SK-N-SH treated with all-trans-retinoic acid at 6 μM for 48 hours (cell line): ENCODE measurements around the gene PALB2.
A peak's percentile ranks its signal among the peaks of the same experiment; 100 is the strongest.

Source experiments
- ATAC-seq: fragments of 200-7000 bp; cut with Tn5 transposase; 3 replicates; pipeline ENCODE4 v1.9.1; 2020; ENCODE audit warnings: mild to moderate bottlenecking, moderate library complexity
- ARNTL ChIP-seq: fragments of 450-650 bp; formaldehyde crosslinking; IDR thresholded peaks from 2 replicates; pipeline ENCODE4 v1.5.0; 2020; ENCODE audit warnings: low read depth, mild to moderate bottlenecking, moderate library complexity, borderline replicate concordance
- BACH2 ChIP-seq: fragments of 250-450 bp; sonication (Bioruptor Pico); IDR thresholded peaks from 2 replicates; pipeline ENCODE4 v1.9.0; 2021; ENCODE audit warnings: mild to moderate bottlenecking, borderline replicate concordance
- CSDC2 ChIP-seq: fragments of 250-450 bp; sonication (Bioruptor Pico); IDR thresholded peaks from 2 replicates; pipeline ENCODE4 v1.5.0; 2020; ENCODE audit warnings: mild to moderate bottlenecking, moderate library complexity
- ESRRG ChIP-seq: fragments of 250-450 bp; sonication (Bioruptor Pico); IDR thresholded peaks from 2 replicates; pipeline ENCODE4 v1.6.1; 2021; ENCODE audit warnings: mild to moderate bottlenecking
- GLIS3 ChIP-seq: fragments of 250-450 bp; sonication (Bioruptor Pico); IDR thresholded peaks from 2 replicates; pipeline ENCODE4 v1.5.0; 2020; ENCODE audit warnings: mild to moderate bottlenecking, moderate library complexity
- ISL1 ChIP-seq: fragments of 250-450 bp; sonication (Bioruptor Pico); IDR thresholded peaks from 2 replicates; pipeline ENCODE4 v2.1.2; 2022; ENCODE audit warnings: mild to moderate bottlenecking, moderate library complexity
- OSR1 ChIP-seq: fragments of 250-450 bp; sonication (Bioruptor Pico); IDR thresholded peaks from 2 replicates; pipeline ENCODE4 v1.8.0; 2022; ENCODE audit warnings: moderate library complexity, mild to moderate bottlenecking, inconsistent platforms
- PPARA ChIP-seq: fragments of 250-450 bp; sonication (Bioruptor Pico); IDR thresholded peaks from 2 replicates; pipeline ENCODE4 v1.5.0; 2020; ENCODE audit warnings: mild to moderate bottlenecking, borderline replicate concordance
- RARB ChIP-seq: fragments of 250-450 bp; sonication (Bioruptor Pico); IDR thresholded peaks from 2 replicates; pipeline ENCODE4 v1.8.0; 2021; ENCODE audit warnings: mild to moderate bottlenecking, moderate library complexity
- SNAI2 ChIP-seq: fragments of 250-450 bp; sonication (Bioruptor Pico); IDR thresholded peaks from 2 replicates; pipeline ENCODE4 v1.5.0; 2020; ENCODE audit warnings: mild to moderate bottlenecking, moderate library complexity
- TCF4 ChIP-seq: fragments of 250-450 bp; sonication (Bioruptor Pico); IDR thresholded peaks from 2 replicates; pipeline ENCODE4 v1.8.0; 2021; ENCODE audit warnings: mild to moderate bottlenecking, moderate library complexity, borderline replicate concordance
- TOX ChIP-seq: fragments of 250-450 bp; sonication (Bioruptor Pico); IDR thresholded peaks from 2 replicates; pipeline ENCODE4 v1.8.0; 2021; ENCODE audit warnings: mild to moderate bottlenecking, moderate library complexity, borderline replicate concordance
- ZC3H10 ChIP-seq: fragments of 250-450 bp; sonication (Bioruptor Pico); IDR thresholded peaks from 2 replicates; pipeline ENCODE4 v1.5.1; 2021; ENCODE audit warnings: mild to moderate bottlenecking, moderate library complexity
- ZNF565 ChIP-seq: fragments of 450-650 bp; formaldehyde crosslinking; conservative IDR thresholded peaks from 2 replicates; pipeline ENCODE4 v1.5.0; 2020; ENCODE audit warnings: low read depth, mild to moderate bottlenecking, moderate library complexity
- ZNF8 ChIP-seq: fragments of 450-650 bp; formaldehyde crosslinking; IDR thresholded peaks from 2 replicates; pipeline ENCODE4 v1.5.0; 2020; ENCODE audit warnings: mild to moderate bottlenecking, moderate library complexity
- TF ChIP-seq, protein P1 (sequence below): fragments of 250-450 bp; sonication (Bioruptor Pico); IDR thresholded peaks from 2 replicates; pipeline ENCODE4 v1.8.0; 2021; ENCODE audit warnings: low read depth, mild to moderate bottlenecking, moderate library complexity, borderline replicate concordance
- TF ChIP-seq, protein P2 (sequence below): fragments of 250-450 bp; sonication (Bioruptor Pico); IDR thresholded peaks from 2 replicates; pipeline ENCODE4 v1.5.1; 2020; ENCODE audit warnings: low read depth, mild to moderate bottlenecking, moderate library complexity
- TF ChIP-seq, protein P3 (sequence below): fragments of 250-450 bp; sonication (Bioruptor Pico); IDR thresholded peaks from 2 replicates; pipeline ENCODE4 v1.5.0; 2020; ENCODE audit warnings: mild to moderate bottlenecking, moderate library complexity
- TF ChIP-seq, protein P4 (sequence below): fragments of 250-450 bp; sonication (Bioruptor Pico); IDR thresholded peaks from 2 replicates; pipeline ENCODE4 v1.5.1; 2021; ENCODE audit warnings: mild to moderate bottlenecking, moderate library complexity
- TF ChIP-seq, protein P5 (sequence below): fragments of 250-450 bp; sonication (Bioruptor Pico); IDR thresholded peaks from 2 replicates; pipeline ENCODE4 v1.8.0; 2020; ENCODE audit warnings: mild to moderate bottlenecking, moderate library complexity, borderline replicate concordance

The PALB2 gene

DNA sequence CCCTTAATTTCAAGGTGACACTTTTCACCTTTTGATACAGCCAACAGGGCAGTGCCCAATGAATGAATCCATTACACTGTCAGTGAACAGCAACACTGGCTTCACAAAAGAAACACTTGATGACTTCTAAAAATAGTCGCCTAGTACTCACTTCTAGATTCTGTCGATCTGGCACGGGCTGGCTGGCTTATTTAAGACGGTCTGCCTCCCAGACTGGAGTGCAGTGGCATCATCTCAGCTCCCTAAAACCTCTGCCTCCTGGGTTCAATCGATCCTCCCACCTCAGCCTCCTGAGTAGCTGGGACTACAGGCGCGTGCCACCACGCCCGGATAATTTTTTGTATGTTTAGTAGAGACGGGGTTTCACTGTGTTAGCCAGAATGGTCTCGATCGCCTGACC is 46.9 kb downstream of the PALB2 start:
- ATAC-seq: no peak
- TF ChIP-seq, protein P1, sequence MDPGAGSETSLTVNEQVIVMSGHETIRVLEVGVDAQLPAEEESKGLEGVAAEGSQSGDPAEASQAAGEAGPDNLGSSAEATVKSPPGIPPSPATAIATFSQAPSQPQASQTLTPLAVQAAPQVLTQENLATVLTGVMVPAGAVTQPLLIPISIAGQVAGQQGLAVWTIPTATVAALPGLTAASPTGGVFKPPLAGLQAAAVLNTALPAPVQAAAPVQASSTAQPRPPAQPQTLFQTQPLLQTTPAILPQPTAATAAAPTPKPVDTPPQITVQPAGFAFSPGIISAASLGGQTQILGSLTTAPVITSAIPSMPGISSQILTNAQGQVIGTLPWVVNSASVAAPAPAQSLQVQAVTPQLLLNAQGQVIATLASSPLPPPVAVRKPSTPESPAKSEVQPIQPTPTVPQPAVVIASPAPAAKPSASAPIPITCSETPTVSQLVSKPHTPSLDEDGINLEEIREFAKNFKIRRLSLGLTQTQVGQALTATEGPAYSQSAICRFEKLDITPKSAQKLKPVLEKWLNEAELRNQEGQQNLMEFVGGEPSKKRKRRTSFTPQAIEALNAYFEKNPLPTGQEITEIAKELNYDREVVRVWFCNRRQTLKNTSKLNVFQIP (CRISPR knock-in tag): no peak
- TF ChIP-seq ARNTL (CRISPR knock-in tag): no peak
- TF ChIP-seq OSR1 (CRISPR knock-in tag): no peak

DNA sequence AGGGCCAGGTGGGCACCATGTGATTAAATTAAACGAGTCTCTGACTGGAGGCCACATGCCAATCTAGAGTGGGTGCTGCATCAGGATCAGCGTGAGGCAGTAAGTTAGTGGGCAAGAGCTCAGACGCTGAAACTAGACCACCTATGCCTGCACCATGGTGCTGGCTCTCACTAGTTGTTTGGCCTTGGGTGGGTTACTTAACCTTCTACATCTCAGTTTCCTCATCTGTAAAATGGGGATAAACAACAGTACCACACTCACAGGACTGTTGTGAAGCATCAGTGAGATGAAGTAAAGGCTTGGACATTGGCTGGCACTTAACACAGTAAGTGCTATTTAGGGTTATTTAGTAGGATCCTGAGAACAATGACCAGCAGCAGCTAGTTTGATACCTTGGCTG is 50.9 kb downstream of the PALB2 start:
- ATAC-seq: no peak

DNA sequence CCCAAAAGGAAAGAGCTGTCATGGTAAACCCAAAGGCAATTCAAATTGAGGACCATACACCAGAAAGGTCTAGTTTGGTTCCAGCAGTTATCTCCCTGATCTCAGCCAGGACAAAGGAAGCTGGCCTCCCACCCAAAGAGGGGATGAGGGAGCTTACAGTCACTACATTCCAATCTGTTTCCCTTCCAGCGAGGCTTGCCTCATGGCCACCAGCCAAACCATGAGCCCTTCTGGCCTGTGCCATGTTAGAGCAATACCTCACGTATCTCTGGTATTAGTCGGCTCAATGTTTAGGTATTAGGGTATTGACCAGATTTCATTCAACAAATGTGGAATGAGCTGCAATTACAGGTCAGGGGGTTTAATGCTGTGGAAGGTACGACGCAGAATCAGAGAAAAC is 53.4 kb downstream of the PALB2 start:
- peak; percentile 73; the same call in 2 of the 3 replicates for ATAC-seq
- TF ChIP-seq, protein P2, sequence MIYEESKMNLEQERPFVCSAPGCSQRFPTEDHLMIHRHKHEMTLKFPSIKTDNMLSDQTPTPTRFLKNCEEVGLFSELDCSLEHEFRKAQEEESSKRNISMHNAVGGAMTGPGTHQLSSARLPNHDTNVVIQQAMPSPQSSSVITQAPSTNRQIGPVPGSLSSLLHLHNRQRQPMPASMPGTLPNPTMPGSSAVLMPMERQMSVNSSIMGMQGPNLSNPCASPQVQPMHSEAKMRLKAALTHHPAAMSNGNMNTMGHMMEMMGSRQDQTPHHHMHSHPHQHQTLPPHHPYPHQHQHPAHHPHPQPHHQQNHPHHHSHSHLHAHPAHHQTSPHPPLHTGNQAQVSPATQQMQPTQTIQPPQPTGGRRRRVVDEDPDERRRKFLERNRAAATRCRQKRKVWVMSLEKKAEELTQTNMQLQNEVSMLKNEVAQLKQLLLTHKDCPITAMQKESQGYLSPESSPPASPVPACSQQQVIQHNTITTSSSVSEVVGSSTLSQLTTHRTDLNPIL (CRISPR knock-in tag): no peak
- TF ChIP-seq RARB (CRISPR knock-in tag): no peak
- TF ChIP-seq BACH2 (CRISPR knock-in tag): no peak
- no peak for TF ChIP-seq ESRRG (CRISPR knock-in tag)
- no peak for TF ChIP-seq ZNF565 (CRISPR knock-in tag)
- TF ChIP-seq OSR1 (CRISPR knock-in tag): no peak
- TF ChIP-seq, protein P3, sequence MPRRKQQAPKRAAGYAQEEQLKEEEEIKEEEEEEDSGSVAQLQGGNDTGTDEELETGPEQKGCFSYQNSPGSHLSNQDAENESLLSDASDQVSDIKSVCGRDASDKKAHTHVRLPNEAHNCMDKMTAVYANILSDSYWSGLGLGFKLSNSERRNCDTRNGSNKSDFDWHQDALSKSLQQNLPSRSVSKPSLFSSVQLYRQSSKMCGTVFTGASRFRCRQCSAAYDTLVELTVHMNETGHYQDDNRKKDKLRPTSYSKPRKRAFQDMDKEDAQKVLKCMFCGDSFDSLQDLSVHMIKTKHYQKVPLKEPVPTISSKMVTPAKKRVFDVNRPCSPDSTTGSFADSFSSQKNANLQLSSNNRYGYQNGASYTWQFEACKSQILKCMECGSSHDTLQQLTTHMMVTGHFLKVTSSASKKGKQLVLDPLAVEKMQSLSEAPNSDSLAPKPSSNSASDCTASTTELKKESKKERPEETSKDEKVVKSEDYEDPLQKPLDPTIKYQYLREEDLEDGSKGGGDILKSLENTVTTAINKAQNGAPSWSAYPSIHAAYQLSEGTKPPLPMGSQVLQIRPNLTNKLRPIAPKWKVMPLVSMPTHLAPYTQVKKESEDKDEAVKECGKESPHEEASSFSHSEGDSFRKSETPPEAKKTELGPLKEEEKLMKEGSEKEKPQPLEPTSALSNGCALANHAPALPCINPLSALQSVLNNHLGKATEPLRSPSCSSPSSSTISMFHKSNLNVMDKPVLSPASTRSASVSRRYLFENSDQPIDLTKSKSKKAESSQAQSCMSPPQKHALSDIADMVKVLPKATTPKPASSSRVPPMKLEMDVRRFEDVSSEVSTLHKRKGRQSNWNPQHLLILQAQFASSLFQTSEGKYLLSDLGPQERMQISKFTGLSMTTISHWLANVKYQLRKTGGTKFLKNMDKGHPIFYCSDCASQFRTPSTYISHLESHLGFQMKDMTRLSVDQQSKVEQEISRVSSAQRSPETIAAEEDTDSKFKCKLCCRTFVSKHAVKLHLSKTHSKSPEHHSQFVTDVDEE (CRISPR knock-in tag): no peak
- no peak for TF ChIP-seq TOX (CRISPR knock-in tag)
- no peak for TF ChIP-seq CSDC2
- TF ChIP-seq, protein P4, sequence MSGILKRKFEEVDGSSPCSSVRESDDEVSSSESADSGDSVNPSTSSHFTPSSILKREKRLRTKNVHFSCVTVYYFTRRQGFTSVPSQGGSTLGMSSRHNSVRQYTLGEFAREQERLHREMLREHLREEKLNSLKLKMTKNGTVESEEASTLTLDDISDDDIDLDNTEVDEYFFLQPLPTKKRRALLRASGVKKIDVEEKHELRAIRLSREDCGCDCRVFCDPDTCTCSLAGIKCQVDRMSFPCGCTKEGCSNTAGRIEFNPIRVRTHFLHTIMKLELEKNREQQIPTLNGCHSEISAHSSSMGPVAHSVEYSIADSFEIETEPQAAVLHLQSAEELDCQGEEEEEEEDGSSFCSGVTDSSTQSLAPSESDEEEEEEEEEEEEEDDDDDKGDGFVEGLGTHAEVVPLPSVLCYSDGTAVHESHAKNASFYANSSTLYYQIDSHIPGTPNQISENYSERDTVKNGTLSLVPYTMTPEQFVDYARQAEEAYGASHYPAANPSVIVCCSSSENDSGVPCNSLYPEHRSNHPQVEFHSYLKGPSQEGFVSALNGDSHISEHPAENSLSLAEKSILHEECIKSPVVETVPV (CRISPR knock-in tag): no peak

More for the DNA sequence above, 50.9 kb downstream of the PALB2 start:
- TF ChIP-seq TCF4 (CRISPR knock-in tag) (no peak), RARB (CRISPR knock-in tag) (no peak), BACH2 (CRISPR knock-in tag) (no peak), TOX (CRISPR knock-in tag) (no peak), ZC3H10 (CRISPR knock-in tag) (no peak), ISL1 (CRISPR knock-in tag) (no peak), PPARA (CRISPR knock-in tag) (no peak), ARNTL (CRISPR knock-in tag) (no peak), CSDC2 (no peak), GLIS3 (CRISPR knock-in tag) (no peak), ZNF8 (CRISPR knock-in tag) (no peak), OSR1 (CRISPR knock-in tag) (no peak), SNAI2 (CRISPR knock-in tag) (no peak)
- TF ChIP-seq, protein P5, sequence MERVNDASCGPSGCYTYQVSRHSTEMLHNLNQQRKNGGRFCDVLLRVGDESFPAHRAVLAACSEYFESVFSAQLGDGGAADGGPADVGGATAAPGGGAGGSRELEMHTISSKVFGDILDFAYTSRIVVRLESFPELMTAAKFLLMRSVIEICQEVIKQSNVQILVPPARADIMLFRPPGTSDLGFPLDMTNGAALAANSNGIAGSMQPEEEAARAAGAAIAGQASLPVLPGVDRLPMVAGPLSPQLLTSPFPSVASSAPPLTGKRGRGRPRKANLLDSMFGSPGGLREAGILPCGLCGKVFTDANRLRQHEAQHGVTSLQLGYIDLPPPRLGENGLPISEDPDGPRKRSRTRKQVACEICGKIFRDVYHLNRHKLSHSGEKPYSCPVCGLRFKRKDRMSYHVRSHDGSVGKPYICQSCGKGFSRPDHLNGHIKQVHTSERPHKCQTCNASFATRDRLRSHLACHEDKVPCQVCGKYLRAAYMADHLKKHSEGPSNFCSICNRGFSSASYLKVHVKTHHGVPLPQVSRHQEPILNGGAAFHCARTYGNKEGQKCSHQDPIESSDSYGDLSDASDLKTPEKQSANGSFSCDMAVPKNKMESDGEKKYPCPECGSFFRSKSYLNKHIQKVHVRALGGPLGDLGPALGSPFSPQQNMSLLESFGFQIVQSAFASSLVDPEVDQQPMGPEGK (CRISPR knock-in tag): no peak
- TF ChIP-seq, protein P2 (CRISPR knock-in tag): no peak
- TF ChIP-seq, protein P4 (CRISPR knock-in tag): no peak
- TF ChIP-seq, protein P3 (CRISPR knock-in tag): no peak
